Neuron (in vitro differentiated cells): ENCODE data around the gene KCNC3.
A peak's percentile ranks its signal among the peaks of the same experiment; 100 is the strongest.
"Not testable (repeated sequence)": the region's sequence is repeated elsewhere in the genome, so short reads cannot be mapped to it uniquely, and the experiment has no call there.

Source experiments
- H2AFZ ChIP-seq: one replicate; pipeline ENCODE4 v1.6.1; 2013; ENCODE audit warnings: low read depth, mild to moderate bottlenecking, inconsistent platforms, low read length, moderate library complexity
- H3K27me3 ChIP-seq: one replicate; pipeline ENCODE4 v1.6.1; 2013; ENCODE audit warnings: low read length; ENCODE audit not compliant: insufficient read depth
- H3K36me3 ChIP-seq: one replicate; pipeline ENCODE4 v1.6.1; 2013; ENCODE audit warnings: low read length; ENCODE audit not compliant: insufficient read depth
- H3K4me1 ChIP-seq: one replicate; pipeline ENCODE4 v1.6.1; 2013; ENCODE audit warnings: low read length; ENCODE audit not compliant: insufficient read depth
- H3K4me3 ChIP-seq: 2 replicates; pipeline ENCODE4 v1.5.1; 2013; ENCODE audit warnings: mild to moderate bottlenecking, low read length, moderate library complexity
- H3K9me3 ChIP-seq: one replicate; pipeline ENCODE4 v1.6.1; 2013; ENCODE audit warnings: low read length

Gene KCNC3

GRCh38 chr19:50341091-50341564, 12.0 kb upstream of the KCNC3 start:
- H3K27me3 ChIP-seq: no peaks in the 10 kb centered on the region
- H2AFZ ChIP-seq: no peak overlapping the region
- H3K4me1 ChIP-seq: no peaks in the 10 kb centered on the region
- H3K9me3 ChIP-seq: peaks cover 11% of the 10 kb centered on the region
- no peak overlapping the region for H3K4me3 ChIP-seq
- peaks cover 9% of the 10 kb centered on the region for H3K36me3 ChIP-seq

- H3K27me3 ChIP-seq: no peaks in the 10 kb centered on the region
- no peak overlapping the region for H2AFZ ChIP-seq
- H3K36me3 ChIP-seq: peaks cover 9% of the 10 kb centered on the region
- peaks cover 11% of the 10 kb centered on the region for H3K9me3 ChIP-seq
- no peaks in the 10 kb centered on the region for H3K4me1 ChIP-seq
- no peak overlapping the region for H3K4me3 ChIP-seq
Observed at GRCh38 chr19:50340331-50340730, 11.2 kb upstream of the KCNC3 start.

- not testable (repeated sequence) for H2AFZ ChIP-seq, H3K27me3 ChIP-seq, H3K4me3 ChIP-seq, H3K4me1 ChIP-seq, H3K36me3 ChIP-seq
- peaks cover 13% of the 10 kb centered on the region for H3K9me3 ChIP-seq
Observed at GRCh38 chr19:50337031-50337430, 7.9 kb upstream of the KCNC3 start.

- H3K4me1 ChIP-seq: peaks cover 4% of the 10 kb centered on the region
- no peak overlapping the region for H2AFZ ChIP-seq
- H3K4me3 ChIP-seq: no peak overlapping the region
- H3K27me3 ChIP-seq: no peaks in the 10 kb centered on the region
- H3K9me3 ChIP-seq: peaks cover 13% of the 10 kb centered on the region
- H3K36me3 ChIP-seq: peaks cover 6% of the 10 kb centered on the region
Observed at GRCh38 chr19:50334741-50335421, 5.7 kb upstream of the KCNC3 start.

GRCh38 chr19:50333737-50334617, 4.8 kb upstream of the KCNC3 start:
- no peaks in the 10 kb centered on the region for H3K27me3 ChIP-seq
- H3K9me3 ChIP-seq: peaks cover 10% of the 10 kb centered on the region
- peaks cover 4% of the 10 kb centered on the region for H3K4me1 ChIP-seq
- peaks cover under 1% of the 10 kb centered on the region for H3K36me3 ChIP-seq
- H3K4me3 ChIP-seq: no peak overlapping the region
- no peak overlapping the region for H2AFZ ChIP-seq

- Histone ChIP-seq H3K9me3 (peaks cover 10% of the 10 kb centered on the region), H3K36me3 (no peaks in the 10 kb centered on the region), H3K4me1 (peaks cover 4% of the 10 kb centered on the region), H3K27me3 (no peaks in the 10 kb centered on the region), H3K4me3 (no peak overlapping the region), H2AFZ (no peak overlapping the region)
Observed at GRCh38 chr19:50333235-50333736, 4.1 kb upstream of the KCNC3 start.

- no peak overlapping the region for H2AFZ ChIP-seq
- no peaks in the 10 kb centered on the region for H3K36me3 ChIP-seq
- peaks cover 10% of the 10 kb centered on the region for H3K9me3 ChIP-seq
- no peak overlapping the region for H3K4me3 ChIP-seq
- peaks cover 4% of the 10 kb centered on the region for H3K27me3 ChIP-seq
- H3K4me1 ChIP-seq: peaks cover 4% of the 10 kb centered on the region
Observed at GRCh38 chr19:50332244-50333038, 3.3 kb upstream of the KCNC3 start.

GRCh38 chr19:50331994-50332243, 2.7 kb upstream of the KCNC3 start:
- H3K27me3 ChIP-seq: peaks cover 9% of the 10 kb centered on the region
- H3K4me3 ChIP-seq: no peak overlapping the region
- H3K9me3 ChIP-seq: peaks cover 10% of the 10 kb centered on the region
- H3K36me3 ChIP-seq: no peaks in the 10 kb centered on the region
- H3K4me1 ChIP-seq: peaks cover 4% of the 10 kb centered on the region
- no peak overlapping the region for H2AFZ ChIP-seq

GRCh38 chr19:50331221-50331993, 2.2 kb upstream of the KCNC3 start:
- Histone ChIP-seq H2AFZ (no peak overlapping the region), H3K4me1 (peaks cover 4% of the 10 kb centered on the region), H3K9me3 (peaks cover 10% of the 10 kb centered on the region), H3K27me3 (peaks cover 10% of the 10 kb centered on the region), H3K36me3 (no peaks in the 10 kb centered on the region), H3K4me3 (peak overlapping the region; percentile 62)

GRCh38 chr19:50330365-50331078, 1.3 kb upstream of the KCNC3 start:
- peak overlapping the region; percentile 62 for H3K4me3 ChIP-seq
- peaks cover 10% of the 10 kb centered on the region for H3K9me3 ChIP-seq
- H3K27me3 ChIP-seq: peaks cover 12% of the 10 kb centered on the region
- peaks cover 10% of the 10 kb centered on the region for H3K4me1 ChIP-seq
- no peaks in the 10 kb centered on the region for H3K36me3 ChIP-seq
- H2AFZ ChIP-seq: no peak overlapping the region

- H3K36me3 ChIP-seq, H3K9me3 ChIP-seq, H2AFZ ChIP-seq: not testable (repeated sequence)
- peaks cover 16% of the 10 kb centered on the region for H3K4me1 ChIP-seq
- peak overlapping the region; percentile 62 for H3K4me3 ChIP-seq
- peaks cover 12% of the 10 kb centered on the region for H3K27me3 ChIP-seq
Observed at GRCh38 chr19:50329926-50330294, 733 bp upstream of the KCNC3 start.

GRCh38 chr19:50328873-50329145, 368 bp downstream of the KCNC3 start:
- peaks cover 17% of the 10 kb centered on the region for H3K4me1 ChIP-seq
- peak overlapping the region; percentile 37 for H3K4me3 ChIP-seq
- H3K36me3 ChIP-seq: no peaks in the 10 kb centered on the region
- H3K27me3 ChIP-seq: peaks cover 12% of the 10 kb centered on the region
- no peak overlapping the region for H2AFZ ChIP-seq
- peaks cover 5% of the 10 kb centered on the region for H3K9me3 ChIP-seq
